ENCODE measurements around the gene LIPG. TPM values are rescaled to one million over a fixed set of nuclear protein-coding genes. Genes with fewer than 3 reads are reported as not detected.
"Not testable (repeated sequence)": the region's sequence is repeated elsewhere in the genome, so short reads cannot be mapped to it uniquely, and the experiment has no call there.

Gene LIPG
- total RNA-seq, 4 donors from 2014 or later = 0.12 to 13.9 (median 2.1) TPM

GRCh38 chr18:49519101-49519971 is 42.5 kb upstream of the LIPG start:
- H3K4me1 ChIP-seq = no peaks in the 10 kb centered on the region
- no peak for DNase-seq
- H3K36me3 ChIP-seq = no peaks in the 10 kb centered on the region
- no peaks in the 10 kb centered on the region for H3K9me3 ChIP-seq
- no peak overlapping the region for H3K4me3 ChIP-seq
- no peaks in the 10 kb centered on the region for H3K27me3 ChIP-seq
- 83 to 86% methylated on average over 8 to 10 of the region's 10 CpGs for WGBS, 2 donors
- no peak for TF ChIP-seq POLR2A (IDR thresholded peaks at IDR 0.05)
- TF ChIP-seq CTCF (IDR thresholded peaks at IDR 0.05) = no peak
- H3K27ac ChIP-seq = no peak overlapping the region
- intact Hi-C loops (cut with DNase I) = loop anchor here (10.0 kb wide), 1 partner anchor 335 kb away; no protein-coding TSS in a partner anchor

- H3K27ac ChIP-seq = no peak overlapping the region
- no peaks in the 10 kb centered on the region for H3K9me3 ChIP-seq
- intact Hi-C loops (cut with DNase I) = no loop called here
- H3K27me3 ChIP-seq = no peaks in the 10 kb centered on the region
- no peak overlapping the region for H3K4me3 ChIP-seq
- H3K4me1 ChIP-seq = no peaks in the 10 kb centered on the region
- no peaks in the 10 kb centered on the region for H3K36me3 ChIP-seq
- no peak for DNase-seq
- WGBS, 2 donors = 61 to 63% methylated on average over 2 of the region's 2 CpGs
- no peak for TF ChIP-seq POLR2A (IDR thresholded peaks at IDR 0.05)
- no peak for TF ChIP-seq CTCF (IDR thresholded peaks at IDR 0.05)
These were observed 41.2 kb upstream of the LIPG start for GRCh38 chr18:49520661-49521145.

- H3K27me3 ChIP-seq = no peaks in the 10 kb centered on the region
- TF ChIP-seq CTCF (IDR thresholded peaks at IDR 0.05) (no peak), POLR2A (IDR thresholded peaks at IDR 0.05) (no peak)
- 69 to 75% methylated on average over 7 of the region's 7 CpGs for WGBS, 2 donors
- no peak overlapping the region for H3K27ac ChIP-seq
- DNase-seq = no peak
- no peaks in the 10 kb centered on the region for H3K9me3 ChIP-seq
- H3K4me1 ChIP-seq = no peaks in the 10 kb centered on the region
- no peak overlapping the region for H3K4me3 ChIP-seq
- intact Hi-C loops (cut with DNase I) = no loop called here
- no peaks in the 10 kb centered on the region for H3K36me3 ChIP-seq
These were observed 40.5 kb upstream of the LIPG start for GRCh38 chr18:49521216-49521835.

- intact Hi-C loops (cut with DNase I); H3K4me3 ChIP-seq; H3K4me1 ChIP-seq; DNase-seq; H3K9me3 ChIP-seq; H3K27ac ChIP-seq; H3K36me3 ChIP-seq; H3K27me3 ChIP-seq: not testable (repeated sequence)
- 86 to 91% methylated on average over 7 of the region's 7 CpGs for WGBS, 2 donors
These were observed 38.2 kb upstream of the LIPG start for GRCh38 chr18:49523580-49524093.

GRCh38 chr18:49524349-49524748 is 37.5 kb upstream of the LIPG start:
- WGBS, 2 donors = 91 to 92% methylated on average over 2 of the region's 2 CpGs
- Histone ChIP-seq H3K4me3 (no peak overlapping the region), H3K27me3 (no peaks in the 10 kb centered on the region), H3K9me3 (no peaks in the 10 kb centered on the region), H3K4me1 (no peaks in the 10 kb centered on the region), H3K36me3 (no peaks in the 10 kb centered on the region), H3K27ac (no peak overlapping the region)
- TF ChIP-seq CTCF (IDR thresholded peaks at IDR 0.05) = no peak
- TF ChIP-seq POLR2A (IDR thresholded peaks at IDR 0.05) = no peak
- intact Hi-C loops (cut with DNase I) = no loop called here
- no peak for DNase-seq

Measured in esophagus squamous epithelium (tissue), 5 donors.